WTC11 (cell line): ENCODE results near the gene SLC24A3.

Experiments used
- AFF4 ChIP-seq: sonication (generic); formaldehyde crosslinking; IDR thresholded peaks from 2 replicates; pipeline ENCODE4 v1.8.1; 2023; ENCODE audit warnings: mild to moderate bottlenecking, missing genetic modification reagents, borderline replicate concordance
- ATF1 ChIP-seq: sonication (generic); formaldehyde crosslinking; IDR thresholded peaks from 2 replicates; pipeline ENCODE4 v1.8.1; 2023; ENCODE audit warnings: mild to moderate bottlenecking, moderate library complexity, missing genetic modification reagents
- CBFB ChIP-seq: sonication (generic); formaldehyde crosslinking; IDR thresholded peaks from 2 replicates; pipeline ENCODE4 v1.8.1; 2022; ENCODE audit warnings: mild to moderate bottlenecking, low read depth, missing genetic modification reagents
- CREB1 ChIP-seq: sonication (generic); formaldehyde crosslinking; IDR thresholded peaks from 2 replicates; pipeline ENCODE4 v1.8.0; 2023; ENCODE audit warnings: mild to moderate bottlenecking, missing genetic modification reagents
- CTCF ChIP-seq: fragments of 200-600 bp; IDR thresholded peaks from 2 replicates; pipeline ENCODE4 v1.8.0; 2022; ENCODE audit warnings: antibody characterized with exemption
- JUN ChIP-seq: sonication (generic); formaldehyde crosslinking; IDR thresholded peaks from 2 replicates; pipeline ENCODE4 v1.8.0; 2023; ENCODE audit warnings: mild to moderate bottlenecking, missing genetic modification reagents
- KAT7 ChIP-seq: sonication (generic); formaldehyde crosslinking; IDR thresholded peaks from 2 replicates; pipeline ENCODE4 v1.8.1; 2023; ENCODE audit warnings: missing genetic modification reagents, mild to moderate bottlenecking, borderline replicate concordance
- MLX ChIP-seq: sonication (generic); formaldehyde crosslinking; IDR thresholded peaks from 2 replicates; pipeline ENCODE4 v1.8.1; 2023; ENCODE audit warnings: mild to moderate bottlenecking, missing genetic modification reagents, moderate library complexity
- NR3C1 ChIP-seq: sonication (generic); formaldehyde crosslinking; conservative IDR thresholded peaks from 2 replicates; pipeline ENCODE4 v1.8.1; 2023; ENCODE audit warnings: low read depth, mild to moderate bottlenecking, missing genetic modification reagents
- TEAD4 ChIP-seq: sonication (generic); formaldehyde crosslinking; IDR thresholded peaks from 2 replicates; pipeline ENCODE4 v1.8.0; 2022; ENCODE audit warnings: mild to moderate bottlenecking, missing genetic modification reagents
- TP53 ChIP-seq: sonication (generic); formaldehyde crosslinking; IDR thresholded peaks from 2 replicates; pipeline ENCODE4 v1.8.1; 2023; ENCODE audit warnings: mild to moderate bottlenecking, missing genetic modification reagents
- USF2 ChIP-seq: sonication (generic); formaldehyde crosslinking; IDR thresholded peaks from 2 replicates; pipeline ENCODE4 v1.8.1; 2023; ENCODE audit warnings: mild to moderate bottlenecking, missing genetic modification reagents, moderate library complexity
- ZNF232 ChIP-seq: sonication (generic); formaldehyde crosslinking; IDR thresholded peaks from 2 replicates; pipeline ENCODE4 v1.8.0; 2022; ENCODE audit warnings: mild to moderate bottlenecking, missing genetic modification reagents
- ZNF425 ChIP-seq: fragments of 250-450 bp; sonication (Bioruptor Pico); conservative IDR thresholded peaks from 2 replicates; pipeline ENCODE4 v1.9.0; 2021; ENCODE audit warnings: mild to moderate bottlenecking

- no peak for TF ChIP-seq CTCF
- no peak for TF ChIP-seq CREB1 (CRISPR knock-in tag)
- no peak for TF ChIP-seq MLX (CRISPR knock-in tag)
- no peak for TF ChIP-seq NR3C1
- no peak for TF ChIP-seq ZNF232 (CRISPR knock-in tag)
- TF ChIP-seq TP53 (CRISPR knock-in tag): no peak
- TF ChIP-seq ATF1: no peak
- TF ChIP-seq USF2: no peak
- no peak for TF ChIP-seq ZNF425 (CRISPR knock-in tag)
- TF ChIP-seq JUN (CRISPR knock-in tag): no peak
- TF ChIP-seq KAT7: no peak
- no peak for TF ChIP-seq AFF4
- no peak for TF ChIP-seq CBFB (CRISPR knock-in tag)
- TF ChIP-seq TEAD4 (CRISPR knock-in tag): no peak
Observed at GRCh38 chr20:19765913-19766312, 553.5 kb downstream of the SLC24A3 start.
